Fibroblast of the aortic adventitia (primary cell): Measurements from ENCODE around the gene PLXNB1. TPM values are rescaled to one million over a fixed set of nuclear protein-coding genes. Genes with fewer than 3 reads are reported as not detected.
A peak's percentile ranks its signal among the peaks of the same experiment; 100 is the strongest.

ENCODE experiments used
- DNase-seq: peaks from one replicate; pipeline ENCODE4 v3.0.0-alpha.2; 2010; ENCODE audit warnings: low read depth
- H3K4me3 ChIP-seq: 2 replicates; pipeline ENCODE4 v1.5.1; 2011; ENCODE audit warnings: low read depth, mild to moderate bottlenecking, control low read depth, low read length, moderate library complexity
- CTCF ChIP-seq: IDR thresholded peaks from 2 replicates; pipeline ENCODE4 v1.5.1; 2011; ENCODE audit warnings: mild to moderate bottlenecking, low read length, control low read depth, inconsistent platforms; ENCODE audit not compliant: insufficient read depth
- total RNA-seq: library from RNA; depleted of rRNA; stranded (reverse); fragments of >200 nt; gene quantifications from 2 replicates; pipeline ENCODE4 v1.2.3, GENCODE V29; 2012; ENCODE audit warnings: low replicate concordance

PLXNB1 gene
- total RNA-seq, 1 donor = 30.0 TPM

- TF ChIP-seq CTCF = no peak
- DNase-seq = no peak
- H3K4me3 ChIP-seq = no peak overlapping the region
Measured at GRCh38 chr3:48451270-48451669, 21.4 kb upstream of the PLXNB1 start.

- DNase-seq = peak; percentile 71
- H3K4me3 ChIP-seq = peak within 1 kb of the TSS; percentile 92
- no peak for TF ChIP-seq CTCF
Measured at GRCh38 chr3:48446425-48447193, 16.7 kb upstream of the PLXNB1 start, which contains the start of gene ATRIP. Gene ATRIP, plus strand, starts transcription at chr3:48446737. Its CDS starts 109 bp downstream, at chr3:48446846.

- no peak for TF ChIP-seq CTCF
- no peak for DNase-seq
- peak overlapping the region; percentile 92 for H3K4me3 ChIP-seq
Measured at GRCh38 chr3:48446043-48446424, 16.1 kb upstream of the PLXNB1 start.

- no peak for DNase-seq
- TF ChIP-seq CTCF = no peak
- H3K4me3 ChIP-seq = peak overlapping the region; percentile 92
Measured at GRCh38 chr3:48445277-48445882, 15.5 kb upstream of the PLXNB1 start.

GRCh38 chr3:48441940-48442339 is 12.1 kb upstream of the PLXNB1 start:
- DNase-seq = no peak
- no peak for TF ChIP-seq CTCF
- H3K4me3 ChIP-seq = peak overlapping the region; percentile 4

GRCh38 chr3:48440590-48440958 is 10.7 kb upstream of the PLXNB1 start:
- no peak for DNase-seq
- H3K4me3 ChIP-seq = peak overlapping the region; percentile 97
- no peak for TF ChIP-seq CTCF
